A549 (cell line): ENCODE measurements around the gene TOP3A. TPM values are rescaled to one million over a fixed set of nuclear protein-coding genes. Genes with fewer than 3 reads are reported as not detected.
A peak's percentile ranks its signal among the peaks of the same experiment; 100 is the strongest.

ENCODE experiments used
- ATAC-seq, 2 experiments: fragments of 200-7000 bp in 1 of 2; fragments of >200 bp in 1 of 2; cut with Nextera tagmentation in 1 of 2; cut with Tn5 transposase in 1 of 2; 3 replicates each; pipeline versions ENCODE4 v1.8.0 to v1.9.1; 2018 to 2020; ENCODE audit warnings: mild to moderate bottlenecking in 1 of 2, moderate library complexity in 1 of 2
- CTCF ChIA-PET: fragments of 300-600 bp; sonication (Branson Sonifier 250); formaldehyde crosslinking; extraction: SDS; loops from one replicate; lab custom pipeline; 2021; ENCODE audit warnings: antibody characterized with exemption, inconsistent platforms; lab: Yijun Ruan, JAX
- POLR2A ChIA-PET: fragments of 350-600 bp; formaldehyde crosslinking; extraction: SDS; loops from one replicate; lab custom pipeline; 2021; ENCODE audit warnings: antibody characterized with exemption, inconsistent platforms; lab: Yijun Ruan, JAX
- DNase-seq, 2 experiments: peaks; one replicate each; pipeline versions ENCODE4 v3.0.0 to v3.0.0-alpha.2; 2011 to 2016; ENCODE audit warnings: low read depth in 1 of 2, low spot score in 1 of 2
- FAIRE-seq: peaks from 2 replicates; lab custom pipeline; 2011; peaks lifted over from hg19 to GRCh38; lab: Jason Lieb, UNC
- H3K27ac ChIP-seq, 2 experiments: fragments of >200 bp; sonication (Bioruptor Twin); formaldehyde crosslinking; 3 replicates each; pipeline ENCODE4 v1.5.1; 2016 to 2017
- H3K4me1 ChIP-seq: fragments of >200 bp; sonication (Bioruptor Twin); formaldehyde crosslinking; 3 replicates; pipeline ENCODE4 v1.6.1; 2016
- H3K4me2 ChIP-seq: fragments of >200 bp; sonication (Bioruptor Twin); formaldehyde crosslinking; 3 replicates; pipeline ENCODE4 v1.6.1; 2016
- H3K4me3 ChIP-seq: fragments of >200 bp; sonication (Bioruptor Twin); formaldehyde crosslinking; 3 replicates; pipeline ENCODE4 v1.5.1; 2016
- H3K9me3 ChIP-seq: fragments of >200 bp; sonication (Bioruptor Twin); formaldehyde crosslinking; 3 replicates; pipeline ENCODE4 v1.6.1; 2016
- CHD4 ChIP-seq: fragments of 200-600 bp; sonication (generic); IDR thresholded peaks from 2 replicates; pipeline ENCODE4 v1.6.1; 2016; ENCODE audit warnings: antibody characterized with exemption, mild to moderate bottlenecking, borderline replicate concordance
- CTCF ChIP-seq: fragments of >200 bp; sonication (Bioruptor Twin); formaldehyde crosslinking; IDR thresholded peaks from 3 replicates; pipeline ENCODE4 v1.5.1; 2016
- EHMT2 ChIP-seq: fragments of 200-600 bp; sonication (generic); IDR thresholded peaks from 2 replicates; pipeline ENCODE4 v1.6.1; 2016; ENCODE audit warnings: antibody characterized with exemption, low read depth, mild to moderate bottlenecking, moderate library complexity
- ESRRA ChIP-seq: fragments of 150-350 bp; IDR thresholded peaks from 2 replicates; pipeline ENCODE4 v1.6.1; 2014; ENCODE audit warnings: mild to moderate bottlenecking, low read length, borderline replicate concordance
- FOSL2 ChIP-seq, 2 experiments: fragments of 450-650 bp in 1 of 2; fragments of >200 bp in 1 of 2; sonication (Bioruptor Twin) in 1 of 2; formaldehyde crosslinking; IDR thresholded peaks; 2 replicates each; pipeline versions ENCODE4 v1.5.0 to v1.6.1; 2016 to 2020; ENCODE audit warnings: mild to moderate bottlenecking in 1 of 2, moderate library complexity in 1 of 2
- FOXS1 ChIP-seq: fragments of 250-450 bp; sonication (Bioruptor Pico); IDR thresholded peaks from 2 replicates; pipeline ENCODE4 v1.5.0; 2020; ENCODE audit warnings: mild to moderate bottlenecking, moderate library complexity
- HDAC2 ChIP-seq: fragments of 200-600 bp; sonication (generic); IDR thresholded peaks from 2 replicates; pipeline ENCODE4 v1.6.1; 2016
- HES2 ChIP-seq: fragments of >200 bp; sonication (Bioruptor Twin); formaldehyde crosslinking; IDR thresholded peaks from 2 replicates; pipeline ENCODE4 v1.6.1; 2016
- HEYL ChIP-seq: fragments of 250-450 bp; sonication (Bioruptor Pico); IDR thresholded peaks from 2 replicates; pipeline ENCODE4 v1.8.0; 2021; ENCODE audit warnings: mild to moderate bottlenecking, moderate library complexity
- HOXB13 ChIP-seq: fragments of 250-450 bp; sonication (Bioruptor Pico); IDR thresholded peaks from 2 replicates; pipeline ENCODE4 v1.5.0; 2020; ENCODE audit warnings: low read depth, mild to moderate bottlenecking, moderate library complexity
- JUN ChIP-seq, 2 experiments: fragments of >200 bp; sonication (Bioruptor Twin); formaldehyde crosslinking; IDR thresholded peaks; 2 replicates in 1 of 2; 3 replicates in 1 of 2; pipeline ENCODE4 v1.6.1; 2016 to 2017
- JUNB ChIP-seq: fragments of >200 bp; sonication (Bioruptor Twin); formaldehyde crosslinking; IDR thresholded peaks from 2 replicates; pipeline ENCODE4 v1.6.1; 2016
- KDM1A ChIP-seq: fragments of 200-600 bp; sonication (generic); IDR thresholded peaks from 2 replicates; pipeline ENCODE4 v1.6.1; 2016; ENCODE audit warnings: low read depth, mild to moderate bottlenecking
- MAFK ChIP-seq: fragments of 450-650 bp; IDR thresholded peaks from 2 replicates; pipeline ENCODE4 v1.6.1; 2014; ENCODE audit not compliant: partially characterized antibody
- MAZ ChIP-seq: fragments of 150-350 bp; IDR thresholded peaks from 2 replicates; pipeline ENCODE4 v1.6.1; 2014; ENCODE audit warnings: antibody characterized with exemption, low read depth, low read length, borderline replicate concordance
- NPAS2 ChIP-seq: fragments of 250-450 bp; sonication (Bioruptor Pico); IDR thresholded peaks from 2 replicates; pipeline ENCODE4 v1.8.0; 2022; ENCODE audit warnings: mild to moderate bottlenecking, moderate library complexity, borderline replicate concordance
- NR3C1 ChIP-seq: fragments of >200 bp; sonication (Bioruptor Twin); formaldehyde crosslinking; IDR thresholded peaks from 3 replicates; pipeline ENCODE4 v1.6.1; 2017
- PBX3 ChIP-seq: IDR thresholded peaks from 2 replicates; pipeline ENCODE4 v1.6.1; 2012
- PHF8 ChIP-seq: fragments of 200-600 bp; sonication (generic); IDR thresholded peaks from 2 replicates; pipeline ENCODE4 v1.6.1; 2016; ENCODE audit warnings: low read depth, mild to moderate bottlenecking, antibody characterized with exemption, moderate library complexity, borderline replicate concordance
- POLR2AphosphoS2 ChIP-seq: conservative IDR thresholded peaks from 2 replicates; pipeline ENCODE4 v1.6.1; 2012; ENCODE audit warnings: low read length, improper control_type of control experiment, inconsistent platforms
- WGBS: methylation state at CpG from one replicate; pipeline ENCODE4 v1.1.6; 2017; ENCODE audit errors: missing lambda C conversion rate; 5-methylcytosine and 5-hydroxymethylcytosine counted together
- polyA plus RNA-seq, 4 experiments: library from polyadenylated mRNA; depleted of rRNA in 3 of 4; stranded (reverse); fragments of >200 nt; fragmentation: RNase III in 1 of 4; extraction: RNeasy Plus Mini Kit Qiagen cat#74134 plus additional on column Dnase treatment in 1 of 4; gene quantifications; 2 replicates in 3 of 4; 3 replicates in 1 of 4; pipeline ENCODE4 v1.2.3, GENCODE V29; 2011 to 2017

Gene TOP3A
- polyA plus RNA-seq, 2 of the 4 experiments (the other 2 are of a cell fraction): 29.0 to 29.3 TPM

- no peak overlapping the region for H3K4me3 ChIP-seq
- no peak for ATAC-seq
- TF ChIP-seq FOXS1 (CRISPR knock-in tag) (no peak), NPAS2 (no peak), HDAC2 (no peak), JUN (IDR thresholded peaks at IDR 0.05) (no peak), MAFK (no peak), PBX3 (no peak), HES2 (no peak), FOSL2 (IDR thresholded peaks at IDR 0.05) (no peak), FOSL2 (CRISPR knock-in tag; IDR thresholded peaks at IDR 0.05) (no peak), POLR2AphosphoS2 (no peak), EHMT2 (no peak), KDM1A (no peak), CHD4 (no peak), HEYL (CRISPR knock-in tag) (no peak), CTCF (no peak), JUNB (no peak), MAZ (no peak), ESRRA (no peak)
- TF ChIP-seq, all 56 proteins: peak for 0
- no peak for DNase-seq
- POLR2A ChIA-PET: no interaction called here
- H3K27ac ChIP-seq: no peak overlapping the region
- CTCF ChIA-PET: interaction anchor here (1.3 to 12.1 kb wide), 5 partner anchors 10 to 95 kb away, joined by 3 to 103 read pairs (median 5); no protein-coding TSS in a partner anchor
- FAIRE-seq: no peak
- no peaks in the 10 kb centered on the region for H3K9me3 ChIP-seq
- peaks cover 6% of the 10 kb centered on the region; the same call in 1 of the 3 replicates for H3K4me1 ChIP-seq
- WGBS: 85% methylated on average over 18 of the region's 18 CpGs
- no peak overlapping the region for H3K4me2 ChIP-seq
Observed at GRCh38 chr17:18236494-18236893, 78.3 kb downstream of the TOP3A start.

- no peak for DNase-seq
- FAIRE-seq: no peak
- CTCF ChIA-PET: interaction anchor here (0.5 to 12.1 kb wide), 7 partner anchors 9 to 1433 kb away, joined by 3 to 103 read pairs (median 4); no protein-coding TSS in a partner anchor
- POLR2A ChIA-PET: no interaction called here
- 62% methylated on average over 14 of the region's 14 CpGs for WGBS
- no peak overlapping the region for H3K4me2 ChIP-seq
- H3K9me3 ChIP-seq: no peaks in the 10 kb centered on the region
- peak overlapping the region in 1 of 2 experiments; percentile 52; a peak in 2 of 6 replicates for H3K27ac ChIP-seq
- H3K4me3 ChIP-seq: no peak overlapping the region
- peak in 1 of 2 experiments; percentile 15; a peak in 3 of 6 replicates for ATAC-seq
- H3K4me1 ChIP-seq: peaks cover 6% of the 10 kb centered on the region; the same call in 1 of the 3 replicates
- TF ChIP-seq HOXB13 (CRISPR knock-in tag): no peak
Observed at GRCh38 chr17:18235743-18236256, 79.0 kb downstream of the TOP3A start.

- ATAC-seq: no peak
- no peaks in the 10 kb centered on the region for H3K9me3 ChIP-seq
- H3K4me1 ChIP-seq: peaks cover 6% of the 10 kb centered on the region; the same call in 1 of the 3 replicates
- no peak for FAIRE-seq
- CTCF ChIA-PET: interaction anchor here (0.9 to 12.1 kb wide), 4 partner anchors 14 to 20 kb away, joined by 3 to 103 read pairs (median 7); no protein-coding TSS in a partner anchor
- POLR2A ChIA-PET: no interaction called here
- H3K4me2 ChIP-seq: no peak overlapping the region
- H3K27ac ChIP-seq: no peak overlapping the region
- no peak overlapping the region for H3K4me3 ChIP-seq
- TF ChIP-seq NR3C1: no peak
- no peak for TF ChIP-seq PHF8
- DNase-seq: no peak
- WGBS: 95% methylated on average over 21 of the region's 22 CpGs
Observed at GRCh38 chr17:18234853-18235380, 79.9 kb downstream of the TOP3A start.
